ENCODE results near the gene LEUTX.

Gene LEUTX

GRCh38 chr19:39778763-39779162 lies at the start of gene LEUTX:
Gene LEUTX, plus strand, starts transcription at chr19:39778854. Its CDS starts 67 bp downstream, at chr19:39778921.
- Histone ChIP-seq H3K4me3 (ENCODE audit: low read length) (no peak within 1 kb of the TSS), H3K36me3 (ENCODE audit: control insufficient read depth, insufficient read depth, low read length) (no peaks in the 10 kb centered on the region), H3K27me3 (ENCODE audit: control insufficient read depth, insufficient read depth, low read length) (no peaks in the 10 kb centered on the region), H3K4me1 (ENCODE audit: control insufficient read depth, insufficient read depth, low read length) (no peaks in the 10 kb centered on the region), H3K9me3 (ENCODE audit: control insufficient read depth, insufficient read depth, low read length) (no peaks in the 10 kb centered on the region), H3K27ac (ENCODE audit: low read length) (no peak within 1 kb of the TSS)
- WGBS (ENCODE audit: insufficient coverage, insufficient read length), result no CpG with 5 or more reads among the region's 4 CpGs
- no peak for DNase-seq (ENCODE audit: low read depth, low spot score)

DNA sequence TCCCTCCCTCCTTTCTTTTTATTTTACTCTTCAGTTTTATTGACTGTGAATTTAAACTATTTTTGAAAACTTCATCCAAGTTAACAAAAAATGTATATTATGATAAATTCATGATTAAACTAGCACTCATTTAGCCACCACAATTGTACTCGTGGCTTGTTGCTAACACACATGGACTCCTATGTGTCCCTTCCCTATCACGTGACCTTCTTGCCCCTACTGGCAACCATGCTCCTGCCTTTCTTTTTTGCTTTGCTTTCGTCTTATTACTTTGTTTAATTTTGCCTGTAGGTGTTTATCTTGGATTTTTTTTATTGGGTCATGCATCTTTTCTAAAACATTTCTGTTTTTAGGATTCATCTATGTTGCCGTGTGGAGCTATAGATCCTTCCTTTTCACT lies 49.1 kb upstream of the LEUTX start:
- no peak overlapping the region for H3K4me3 ChIP-seq (ENCODE audit: low read length)
- no peaks in the 10 kb centered on the region for H3K9me3 ChIP-seq (ENCODE audit: control insufficient read depth, insufficient read depth, low read length)
- DNase-seq (ENCODE audit: low read depth, low spot score), result no peak
- no peaks in the 10 kb centered on the region for H3K36me3 ChIP-seq (ENCODE audit: control insufficient read depth, insufficient read depth, low read length)
- no peaks in the 10 kb centered on the region for H3K4me1 ChIP-seq (ENCODE audit: control insufficient read depth, insufficient read depth, low read length)
- no CpG with 5 or more reads among the region's 4 CpGs for WGBS (ENCODE audit: insufficient coverage, insufficient read length)
- no peak overlapping the region for H3K27ac ChIP-seq (ENCODE audit: low read length)
- no peaks in the 10 kb centered on the region for H3K27me3 ChIP-seq (ENCODE audit: control insufficient read depth, insufficient read depth, low read length)

- Histone ChIP-seq H3K4me1 (ENCODE audit: control insufficient read depth, insufficient read depth, low read length) (no peaks in the 10 kb centered on the region), H3K27ac (ENCODE audit: low read length) (no peak overlapping the region), H3K27me3 (ENCODE audit: control insufficient read depth, insufficient read depth, low read length) (no peaks in the 10 kb centered on the region), H3K4me3 (ENCODE audit: low read length) (no peak overlapping the region), H3K9me3 (ENCODE audit: control insufficient read depth, insufficient read depth, low read length) (no peaks in the 10 kb centered on the region), H3K36me3 (ENCODE audit: control insufficient read depth, insufficient read depth, low read length) (no peaks in the 10 kb centered on the region)
- DNase-seq (ENCODE audit: low read depth, low spot score), result no peak
- WGBS (ENCODE audit: insufficient coverage, insufficient read length), result no CpG with 5 or more reads among the region's 1 CpG
These were observed 47.0 kb upstream of the LEUTX start for GRCh38 chr19:39731685-39732084.

- Histone ChIP-seq H3K4me3 (ENCODE audit: low read length) (no peak overlapping the region), H3K9me3 (ENCODE audit: control insufficient read depth, insufficient read depth, low read length) (no peaks in the 10 kb centered on the region), H3K4me1 (ENCODE audit: control insufficient read depth, insufficient read depth, low read length) (no peaks in the 10 kb centered on the region), H3K36me3 (ENCODE audit: control insufficient read depth, insufficient read depth, low read length) (no peaks in the 10 kb centered on the region), H3K27me3 (ENCODE audit: control insufficient read depth, insufficient read depth, low read length) (no peaks in the 10 kb centered on the region), H3K27ac (ENCODE audit: low read length) (no peak overlapping the region)
- no CpG with 5 or more reads among the region's 2 CpGs for WGBS (ENCODE audit: insufficient coverage, insufficient read length)
- no peak for DNase-seq (ENCODE audit: low read depth, low spot score)
These were observed 44.8 kb upstream of the LEUTX start for GRCh38 chr19:39733841-39734240.

GRCh38 chr19:39735688-39736087 lies 43.0 kb upstream of the LEUTX start:
- no peak overlapping the region for H3K27ac ChIP-seq (ENCODE audit: low read length)
- no peaks in the 10 kb centered on the region for H3K27me3 ChIP-seq (ENCODE audit: control insufficient read depth, insufficient read depth, low read length)
- no peaks in the 10 kb centered on the region for H3K36me3 ChIP-seq (ENCODE audit: control insufficient read depth, insufficient read depth, low read length)
- H3K9me3 ChIP-seq (ENCODE audit: control insufficient read depth, insufficient read depth, low read length), result no peaks in the 10 kb centered on the region
- no peak for DNase-seq (ENCODE audit: low read depth, low spot score)
- H3K4me3 ChIP-seq (ENCODE audit: low read length), result no peak overlapping the region
- WGBS (ENCODE audit: insufficient coverage, insufficient read length), result no CpG with 5 or more reads among the region's 3 CpGs
- H3K4me1 ChIP-seq (ENCODE audit: control insufficient read depth, insufficient read depth, low read length), result no peaks in the 10 kb centered on the region

DNA sequence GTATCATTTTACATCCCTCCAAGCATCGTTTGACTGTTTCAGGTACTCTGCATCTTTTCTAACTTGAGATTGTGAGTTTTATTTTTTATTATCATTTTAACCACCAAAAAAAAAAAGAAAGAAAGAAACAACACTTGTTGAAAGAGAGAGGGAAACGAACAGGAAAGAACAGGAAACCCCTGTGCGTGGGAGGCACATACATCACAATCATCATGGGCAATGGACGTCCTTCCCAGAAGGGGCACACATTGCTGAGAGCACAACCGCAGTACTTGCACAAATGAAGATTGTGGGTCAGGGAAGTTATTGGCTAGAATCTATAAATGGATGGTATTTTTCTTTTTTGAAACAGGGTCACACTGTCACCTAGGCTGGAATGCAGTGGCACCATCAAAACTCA lies 42.6 kb upstream of the LEUTX start:
- Histone ChIP-seq H3K4me3 (ENCODE audit: low read length) (no peak overlapping the region), H3K27ac (ENCODE audit: low read length) (no peak overlapping the region), H3K36me3 (ENCODE audit: control insufficient read depth, insufficient read depth, low read length) (no peaks in the 10 kb centered on the region), H3K27me3 (ENCODE audit: control insufficient read depth, insufficient read depth, low read length) (no peaks in the 10 kb centered on the region), H3K9me3 (ENCODE audit: control insufficient read depth, insufficient read depth, low read length) (no peaks in the 10 kb centered on the region), H3K4me1 (ENCODE audit: control insufficient read depth, insufficient read depth, low read length) (no peaks in the 10 kb centered on the region)
- no CpG with 5 or more reads among the region's 5 CpGs for WGBS (ENCODE audit: insufficient coverage, insufficient read length)
- DNase-seq (ENCODE audit: low read depth, low spot score), result no peak

DNA sequence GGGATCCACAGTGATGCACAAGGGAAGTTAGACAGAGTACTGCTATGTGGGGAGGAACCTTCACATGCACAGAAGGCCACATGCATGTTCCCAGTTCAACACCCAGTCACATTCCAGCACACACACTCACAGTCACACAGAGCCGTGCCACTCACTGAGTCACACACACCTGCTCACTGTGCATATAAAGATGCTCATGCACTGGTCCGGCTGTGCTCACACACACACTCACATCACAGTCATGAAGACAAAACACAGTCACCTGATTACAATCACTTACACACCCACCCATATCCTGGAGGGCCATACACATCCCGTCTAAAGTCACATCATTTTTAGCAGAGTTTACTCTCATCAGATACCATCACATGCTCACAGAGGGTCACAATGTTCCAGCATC lies 41.3 kb upstream of the LEUTX start:
- no peak overlapping the region for H3K4me3 ChIP-seq (ENCODE audit: low read length)
- H3K27ac ChIP-seq (ENCODE audit: low read length), result no peak overlapping the region
- H3K36me3 ChIP-seq (ENCODE audit: control insufficient read depth, insufficient read depth, low read length), result no peaks in the 10 kb centered on the region
- no peaks in the 10 kb centered on the region for H3K27me3 ChIP-seq (ENCODE audit: control insufficient read depth, insufficient read depth, low read length)
- no peaks in the 10 kb centered on the region for H3K9me3 ChIP-seq (ENCODE audit: control insufficient read depth, insufficient read depth, low read length)
- no CpG with 5 or more reads among the region's 3 CpGs for WGBS (ENCODE audit: insufficient coverage, insufficient read length)
- no peaks in the 10 kb centered on the region for H3K4me1 ChIP-seq (ENCODE audit: control insufficient read depth, insufficient read depth, low read length)
- DNase-seq (ENCODE audit: low read depth, low spot score), result no peak

DNA sequence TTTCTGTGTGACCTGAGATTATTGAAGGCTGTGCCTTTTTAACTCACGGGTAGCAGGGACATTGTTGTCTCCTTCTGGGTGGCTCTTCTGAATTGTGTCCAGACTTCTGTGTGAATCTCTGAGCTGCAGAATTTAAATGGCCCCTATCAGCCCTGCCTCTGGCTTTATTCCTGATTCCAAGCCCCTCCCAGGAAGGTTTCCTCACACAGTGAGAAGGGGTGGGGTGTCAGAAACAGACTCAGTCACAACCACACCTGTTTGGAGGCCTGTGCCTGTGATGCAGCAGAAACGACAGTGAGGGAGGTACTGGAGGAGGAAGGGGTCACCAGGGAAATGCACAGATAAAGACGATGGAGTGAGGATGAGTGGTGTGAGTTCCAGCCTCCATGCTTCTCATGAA lies 40.8 kb upstream of the LEUTX start, which contains the start of gene CLC:
CLC (minus strand) TSS at position 139 of the 400 bp plus-strand sequence; CDS start at position 62, 77 bp downstream.
- H3K9me3 ChIP-seq (ENCODE audit: control insufficient read depth, insufficient read depth, low read length), result no peaks in the 10 kb centered on the region
- no peaks in the 10 kb centered on the region for H3K27me3 ChIP-seq (ENCODE audit: control insufficient read depth, insufficient read depth, low read length)
- WGBS (ENCODE audit: insufficient coverage, insufficient read length), result no CpG with 5 or more reads among the region's 3 CpGs
- no peak for DNase-seq (ENCODE audit: low read depth, low spot score)
- H3K4me1 ChIP-seq (ENCODE audit: control insufficient read depth, insufficient read depth, low read length), result no peaks in the 10 kb centered on the region
- H3K27ac ChIP-seq (ENCODE audit: low read length), result no peak within 1 kb of the TSS
- no peak within 1 kb of the TSS for H3K4me3 ChIP-seq (ENCODE audit: low read length)
- no peaks in the 10 kb centered on the region for H3K36me3 ChIP-seq (ENCODE audit: control insufficient read depth, insufficient read depth, low read length)

DNA sequence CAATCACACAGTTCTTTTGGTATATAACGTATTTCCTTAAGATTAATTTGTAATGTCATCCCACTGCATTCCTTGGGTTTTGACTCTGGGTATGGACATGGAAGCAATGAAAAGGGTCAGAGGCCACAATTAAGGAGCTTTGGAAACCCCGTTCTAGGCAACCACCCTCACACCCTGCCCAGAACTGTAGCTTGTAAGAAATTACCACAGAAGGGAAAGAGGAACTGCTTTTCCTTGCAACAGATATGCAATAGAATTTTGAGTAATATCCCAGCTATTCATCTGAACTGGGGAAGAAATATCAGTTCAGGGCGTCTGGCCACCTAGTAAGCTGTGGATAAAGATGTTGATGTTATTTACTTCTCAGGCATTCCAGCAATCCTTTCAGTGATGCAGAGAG lies 39.8 kb upstream of the LEUTX start:
- Histone ChIP-seq H3K27ac (ENCODE audit: low read length) (no peak overlapping the region), H3K27me3 (ENCODE audit: control insufficient read depth, insufficient read depth, low read length) (no peaks in the 10 kb centered on the region), H3K9me3 (ENCODE audit: control insufficient read depth, insufficient read depth, low read length) (no peaks in the 10 kb centered on the region), H3K4me1 (ENCODE audit: control insufficient read depth, insufficient read depth, low read length) (no peaks in the 10 kb centered on the region), H3K36me3 (ENCODE audit: control insufficient read depth, insufficient read depth, low read length) (no peaks in the 10 kb centered on the region), H3K4me3 (ENCODE audit: low read length) (no peak overlapping the region)
- no peak for DNase-seq (ENCODE audit: low read depth, low spot score)
- no CpG with 5 or more reads among the region's 3 CpGs for WGBS (ENCODE audit: insufficient coverage, insufficient read length)

- no peak for DNase-seq (ENCODE audit: low read depth, low spot score)
- no peaks in the 10 kb centered on the region for H3K4me1 ChIP-seq (ENCODE audit: control insufficient read depth, insufficient read depth, low read length)
- H3K36me3 ChIP-seq (ENCODE audit: control insufficient read depth, insufficient read depth, low read length), result no peaks in the 10 kb centered on the region
- WGBS (ENCODE audit: insufficient coverage, insufficient read length), result 100% methylated on average over 1 of the region's 1 CpG
- H3K27ac ChIP-seq (ENCODE audit: low read length), result no peak overlapping the region
- no peaks in the 10 kb centered on the region for H3K27me3 ChIP-seq (ENCODE audit: control insufficient read depth, insufficient read depth, low read length)
- H3K9me3 ChIP-seq (ENCODE audit: control insufficient read depth, insufficient read depth, low read length), result no peaks in the 10 kb centered on the region
- H3K4me3 ChIP-seq (ENCODE audit: low read length), result no peak overlapping the region
These were observed 38.3 kb upstream of the LEUTX start for GRCh38 chr19:39740395-39740794.

GRCh38 chr19:39745643-39746042 lies 33.0 kb upstream of the LEUTX start:
- Histone ChIP-seq H3K9me3 (ENCODE audit: control insufficient read depth, insufficient read depth, low read length) (no peaks in the 10 kb centered on the region), H3K27ac (ENCODE audit: low read length) (no peak overlapping the region), H3K4me1 (ENCODE audit: control insufficient read depth, insufficient read depth, low read length) (no peaks in the 10 kb centered on the region), H3K4me3 (ENCODE audit: low read length) (no peak overlapping the region), H3K36me3 (ENCODE audit: control insufficient read depth, insufficient read depth, low read length) (no peaks in the 10 kb centered on the region), H3K27me3 (ENCODE audit: control insufficient read depth, insufficient read depth, low read length) (no peaks in the 10 kb centered on the region)
- DNase-seq (ENCODE audit: low read depth, low spot score), result no peak
- WGBS (ENCODE audit: insufficient coverage, insufficient read length), result no CpG with 5 or more reads among the region's 3 CpGs
